ENCODE measurements around the gene RAB22A. TPM values are rescaled to one million over a fixed set of nuclear protein-coding genes. Genes with fewer than 3 reads are reported as not detected.

RAB22A gene
- total and polyA plus RNA-seq, 2 of the 4 experiments (the other 2 are of a cell fraction), result 8.2 to 8.4 TPM

- no TSS peak for BruUV-seq (replicated peaks)
- dilution Hi-C loops (cut with HindIII; ENCODE audit: low sequenced_read_pairs, unreplicated experiment), result no loop called here
- no peak overlapping the region for H3K14ac ChIP-seq (replicated peaks; ENCODE audit: low read depth, low read length)
- H3K79me1 ChIP-seq (ENCODE audit: low read depth in 1 of 2, low read length in 2 of 2), result peaks cover 13 to 73% of the 10 kb centered on the region in 2 experiments
- in situ Hi-C loops (cut with MboI; ENCODE audit: low sequenced_read_pairs), result no loop called here
- no peak overlapping the region for H2BK20ac ChIP-seq (ENCODE audit: low read depth, low read length)
- ChIA-PET POLR2A (ENCODE audit: unreplicated experiment) (no interaction called here), CTCF (no interaction called here)
- H3K4me2 ChIP-seq (ENCODE audit: low read depth, low read length), result no peak overlapping the region
- no peak overlapping the region for H2BK15ac ChIP-seq (ENCODE audit: low read depth, low read length)
- H4K20me1 ChIP-seq (ENCODE audit: insufficient read depth, low read length), result peaks cover 88% of the 10 kb centered on the region
- H2BK120ac ChIP-seq (ENCODE audit: low read depth, low read length), result no peak overlapping the region
- no peaks in the 10 kb centered on the region for H3K9me3 ChIP-seq (ENCODE audit: control insufficient read depth, insufficient read depth, low read length)
- no peak overlapping the region for H2AFZ ChIP-seq (replicated peaks; ENCODE audit: low read length, poor library complexity)
- no peak overlapping the region for H2BK5ac ChIP-seq (ENCODE audit: low read depth, low read length, poor library complexity, severe bottlenecking)
- no CpG with 5 or more reads among the region's 4 CpGs for WGBS, 2 experiments (ENCODE audit: extremely low coverage in 2 of 2, insufficient read length in 1 of 2)
- no peak overlapping the region for H3K4me3 ChIP-seq (ENCODE audit: insufficient read depth, low read depth, low read length)
- no peak overlapping the region for H3K27ac ChIP-seq (ENCODE audit: insufficient read depth, low read length)
- H3K4me1 ChIP-seq (ENCODE audit: control insufficient read depth, insufficient read depth, low read length), result peaks cover 5% of the 10 kb centered on the region; the same call in 1 of the 2 replicates
- no peak overlapping the region for H2AK9ac ChIP-seq (replicated peaks; ENCODE audit: low read depth, low read length, poor library complexity)
- no peak overlapping the region for H3K9ac ChIP-seq (ENCODE audit: low read depth, low read length)
- no peak overlapping the region for H3K18ac ChIP-seq (ENCODE audit: low read depth, low read length)
- H3K4ac ChIP-seq (ENCODE audit: low read depth, low read length), result no peak overlapping the region
- no peak overlapping the region for H4K5ac ChIP-seq (ENCODE audit: low read depth, low read length)
- ATAC-seq (ENCODE audit: low read depth), result no peak
- DNase-seq, result peak; percentile 28
- H4K8ac ChIP-seq (ENCODE audit: low read depth in 2 of 2, low read length in 2 of 2), result no peak overlapping the region
- intact Hi-C loops (cut with micrococcal nuclease), result loop anchor here (5.0 kb wide), 1 partner anchor 35 kb away; no protein-coding TSS in a partner anchor
- H3K36me3 ChIP-seq (ENCODE audit: control insufficient read depth, insufficient read depth, low read length), result no peaks in the 10 kb centered on the region; the same call in 1 of the 2 replicates
- peaks cover 13% of the 10 kb centered on the region; the same call in 1 of the 2 replicates for H3K9me1 ChIP-seq (ENCODE audit: insufficient read depth, low read length)
- TF ChIP-seq FOS (IDR thresholded peaks at IDR 0.05; ENCODE audit: low read depth, low read length) (no peak), POLR2A (IDR thresholded peaks at IDR 0.05; ENCODE audit: low read depth, low read length) (no peak), SMC3 (IDR thresholded peaks at IDR 0.05; ENCODE audit: low read depth, low read length) (no peak), MXI1 (IDR thresholded peaks at IDR 0.05; ENCODE audit: borderline replicate concordance, low read depth, low read length) (no peak), CHD1 (IDR thresholded peaks at IDR 0.05; ENCODE audit: low read depth, low read length) (no peak), RFX5 (IDR thresholded peaks at IDR 0.05; ENCODE audit: low read depth, low read length) (no peak), ELK1 (IDR thresholded peaks at IDR 0.05; ENCODE audit: borderline replicate concordance, low read depth, low read length) (no peak), MAFK (IDR thresholded peaks at IDR 0.05; ENCODE audit: low read depth, low read length) (no peak), BHLHE40 (IDR thresholded peaks at IDR 0.05; ENCODE audit: low read depth, low read length) (no peak), MAZ (IDR thresholded peaks at IDR 0.05; ENCODE audit: borderline replicate concordance, low read depth, low read length) (no peak), RCOR1 (IDR thresholded peaks at IDR 0.05; ENCODE audit: insufficient replicate concordance, low read length) (no peak), CEBPB (IDR thresholded peaks at IDR 0.05; ENCODE audit: low read depth, low read length) (no peak)
- TF ChIP-seq, protein P1, sequence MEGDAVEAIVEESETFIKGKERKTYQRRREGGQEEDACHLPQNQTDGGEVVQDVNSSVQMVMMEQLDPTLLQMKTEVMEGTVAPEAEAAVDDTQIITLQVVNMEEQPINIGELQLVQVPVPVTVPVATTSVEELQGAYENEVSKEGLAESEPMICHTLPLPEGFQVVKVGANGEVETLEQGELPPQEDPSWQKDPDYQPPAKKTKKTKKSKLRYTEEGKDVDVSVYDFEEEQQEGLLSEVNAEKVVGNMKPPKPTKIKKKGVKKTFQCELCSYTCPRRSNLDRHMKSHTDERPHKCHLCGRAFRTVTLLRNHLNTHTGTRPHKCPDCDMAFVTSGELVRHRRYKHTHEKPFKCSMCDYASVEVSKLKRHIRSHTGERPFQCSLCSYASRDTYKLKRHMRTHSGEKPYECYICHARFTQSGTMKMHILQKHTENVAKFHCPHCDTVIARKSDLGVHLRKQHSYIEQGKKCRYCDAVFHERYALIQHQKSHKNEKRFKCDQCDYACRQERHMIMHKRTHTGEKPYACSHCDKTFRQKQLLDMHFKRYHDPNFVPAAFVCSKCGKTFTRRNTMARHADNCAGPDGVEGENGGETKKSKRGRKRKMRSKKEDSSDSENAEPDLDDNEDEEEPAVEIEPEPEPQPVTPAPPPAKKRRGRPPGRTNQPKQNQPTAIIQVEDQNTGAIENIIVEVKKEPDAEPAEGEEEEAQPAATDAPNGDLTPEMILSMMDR (conservative IDR thresholded peaks at IDR 0.05; ENCODE audit: low read depth, low read length), result no peak
- TF ChIP-seq, protein P2, sequence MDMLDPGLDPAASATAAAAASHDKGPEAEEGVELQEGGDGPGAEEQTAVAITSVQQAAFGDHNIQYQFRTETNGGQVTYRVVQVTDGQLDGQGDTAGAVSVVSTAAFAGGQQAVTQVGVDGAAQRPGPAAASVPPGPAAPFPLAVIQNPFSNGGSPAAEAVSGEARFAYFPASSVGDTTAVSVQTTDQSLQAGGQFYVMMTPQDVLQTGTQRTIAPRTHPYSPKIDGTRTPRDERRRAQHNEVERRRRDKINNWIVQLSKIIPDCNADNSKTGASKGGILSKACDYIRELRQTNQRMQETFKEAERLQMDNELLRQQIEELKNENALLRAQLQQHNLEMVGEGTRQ (IDR thresholded peaks at IDR 0.05; ENCODE audit: low read depth, low read length), result no peak
- no peaks in the 10 kb centered on the region for H3K27me3 ChIP-seq (ENCODE audit: control insufficient read depth, insufficient read depth, low read length)
- H4K91ac ChIP-seq (ENCODE audit: insufficient read depth, low read depth, low read length), result no peak overlapping the region
- no peak overlapping the region for H2AK5ac ChIP-seq (ENCODE audit: low read depth, low read length)
- H3K23ac ChIP-seq (ENCODE audit: low read depth, low read length), result no peak overlapping the region
- H3K56ac ChIP-seq (ENCODE audit: extremely low read depth, insufficient read depth, low read length), result no peak overlapping the region
These were observed 97.8 kb downstream of the RAB22A start for GRCh38 chr20:58407201-58407873.

Measured in IMR-90 (cell line).